HG03442 (cell line): Measurements from ENCODE around the gene STX19.

ENCODE experiments used
- ATAC-seq: cut with Tn5 transposase; IDR thresholded peaks from one replicate; pipeline ENCODE4 v1.9.1; 2021; ENCODE audit warnings: mild to moderate bottlenecking, moderate library complexity; ENCODE audit not compliant: unreplicated experiment

The STX19 gene

DNA sequence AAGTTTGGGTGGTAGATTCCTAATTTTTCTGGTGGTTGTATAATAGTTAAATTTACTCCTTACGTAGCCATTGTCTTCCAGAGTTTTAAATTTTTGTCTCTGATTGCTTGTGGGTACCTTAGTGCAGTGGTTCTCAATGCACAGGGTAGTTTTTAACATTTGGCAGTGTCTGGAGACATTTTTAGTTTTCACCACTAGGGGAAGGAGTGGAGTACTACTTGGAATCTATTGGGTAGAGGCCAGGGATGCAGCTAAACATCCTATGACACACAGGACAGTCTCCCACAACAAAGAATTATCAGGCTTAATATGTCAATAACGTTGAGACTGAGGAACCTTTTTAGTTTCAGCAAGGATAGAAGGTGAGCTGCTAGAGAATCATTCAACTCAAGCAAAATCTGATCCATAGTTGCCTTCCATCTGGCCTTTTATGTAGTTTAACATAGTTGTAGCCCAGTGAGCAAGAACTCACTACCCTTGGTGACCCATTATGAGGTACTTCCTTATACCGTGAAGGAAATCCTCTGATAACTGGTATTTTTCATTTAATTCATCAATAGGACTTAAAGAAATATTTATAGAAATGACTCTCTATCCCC, 8.6 kb upstream of the STX19 start:
- ATAC-seq: peak; percentile 78

DNA sequence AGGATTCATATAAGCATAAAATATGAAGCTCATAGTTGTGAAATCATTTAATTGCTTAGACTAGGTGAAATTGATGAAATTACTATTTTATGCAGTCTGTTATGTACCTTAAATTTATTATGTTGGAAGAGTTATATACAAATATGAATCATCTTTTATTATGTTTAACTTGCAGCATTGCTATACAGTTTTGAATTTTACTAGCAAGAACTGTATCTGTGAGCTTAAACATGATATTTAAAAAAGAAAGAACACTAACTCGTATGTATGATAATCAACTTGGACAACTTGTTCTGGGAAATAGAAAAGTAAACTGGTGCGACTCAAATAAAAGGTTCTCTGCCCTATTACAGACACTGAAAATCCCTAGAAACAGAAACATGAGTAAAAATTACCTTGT, 1.8 kb downstream of the STX19 start:
- ATAC-seq: no peak

DNA sequence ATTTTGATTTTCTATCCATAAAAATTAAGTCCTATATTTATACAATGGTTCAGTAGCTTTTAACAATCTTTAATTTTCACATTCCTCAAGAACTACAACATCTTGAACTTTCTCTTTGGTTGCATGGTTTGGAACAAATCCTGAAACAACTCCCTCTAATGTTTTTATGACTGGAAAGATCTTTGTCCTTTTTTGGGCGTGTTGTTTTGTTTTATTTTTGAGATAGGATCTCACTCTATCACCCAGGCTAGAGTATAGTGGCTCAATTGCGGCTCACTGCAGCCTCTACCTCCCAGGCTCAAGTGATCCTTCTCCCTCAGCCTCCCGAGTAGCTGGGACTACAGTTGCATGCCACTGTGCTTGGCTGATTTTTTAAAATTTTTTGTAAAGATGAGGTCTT, 4.0 kb downstream of the STX19 start:
- no peak for ATAC-seq

DNA sequence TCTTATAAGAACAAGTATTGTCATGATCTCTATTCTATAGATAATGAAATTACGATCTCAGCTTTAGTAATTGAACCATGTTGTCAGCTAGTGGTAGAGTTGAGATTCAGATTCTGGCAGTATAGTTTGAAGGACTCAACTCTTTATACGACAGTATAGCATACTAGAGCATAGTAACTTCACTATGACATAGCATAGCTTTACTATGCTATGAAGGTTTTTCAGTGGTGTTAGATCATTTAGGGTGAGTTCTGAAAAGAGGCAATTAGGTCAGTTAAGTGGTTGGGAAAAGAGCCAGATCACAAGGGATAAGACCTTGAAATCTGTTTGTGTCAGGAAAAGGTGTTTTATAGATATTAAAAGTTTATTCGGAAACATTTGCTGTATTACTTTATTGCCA, 8.1 kb downstream of the STX19 start:
- ATAC-seq: no peak

DNA sequence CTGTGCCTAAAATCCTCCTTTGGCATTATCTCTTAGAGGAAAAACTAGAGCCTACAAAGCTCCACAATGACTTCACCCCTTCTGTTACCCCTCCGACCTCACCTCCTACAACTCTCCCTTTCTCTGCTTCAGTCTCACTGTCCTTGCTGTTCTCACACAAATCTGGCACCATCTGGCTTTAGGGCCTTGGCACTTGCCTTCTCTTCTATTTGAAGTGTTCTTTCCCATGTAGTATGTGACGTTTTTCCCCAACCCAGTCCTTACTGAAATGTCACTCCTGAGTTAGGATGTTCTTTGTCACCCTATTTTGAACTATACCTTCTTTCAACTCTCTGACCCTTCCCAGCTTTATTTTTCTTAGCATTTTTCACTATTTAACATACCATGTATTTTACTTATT, 8.7 kb downstream of the STX19 start:
- ATAC-seq: no peak

DNA sequence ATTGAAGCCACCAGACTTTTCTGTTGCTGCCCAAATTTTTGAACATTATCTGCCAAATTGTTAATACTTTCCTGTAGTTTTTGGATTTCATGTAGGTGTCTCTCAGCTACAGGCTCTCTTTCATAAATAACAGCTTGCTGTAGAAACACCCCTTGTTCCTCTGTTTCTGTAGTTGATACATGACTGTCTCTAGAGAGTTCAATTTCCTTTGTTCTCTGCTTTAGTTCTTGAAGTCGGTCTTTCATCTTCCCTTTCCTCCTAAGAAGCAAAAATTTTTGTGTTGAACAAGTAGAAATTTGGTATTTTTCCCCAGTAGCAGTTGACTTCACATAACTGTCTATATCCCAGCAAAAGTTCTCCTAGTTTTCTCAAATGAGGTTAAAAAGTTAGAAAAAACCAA, 13.4 kb downstream of the STX19 start:
- no peak for ATAC-seq

DNA sequence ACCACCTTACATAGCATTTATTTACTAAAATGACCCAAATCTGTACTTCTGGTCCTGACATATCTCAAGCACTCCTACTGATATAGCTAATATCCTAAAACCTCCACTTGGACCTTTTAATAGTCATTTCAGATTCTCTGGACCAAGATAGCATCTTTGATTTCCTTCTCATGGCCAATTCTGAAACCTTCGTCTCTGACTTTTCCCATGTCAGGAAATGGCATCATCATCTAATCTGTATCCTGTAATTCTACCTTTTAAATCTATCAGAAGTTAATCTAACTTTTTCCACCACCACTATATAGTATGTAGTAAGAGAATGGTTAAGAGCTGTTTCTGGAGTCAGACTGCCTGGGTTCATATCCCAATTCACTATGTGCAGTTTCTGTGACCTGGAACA, 16.2 kb downstream of the STX19 start:
- ATAC-seq: no peak

DNA sequence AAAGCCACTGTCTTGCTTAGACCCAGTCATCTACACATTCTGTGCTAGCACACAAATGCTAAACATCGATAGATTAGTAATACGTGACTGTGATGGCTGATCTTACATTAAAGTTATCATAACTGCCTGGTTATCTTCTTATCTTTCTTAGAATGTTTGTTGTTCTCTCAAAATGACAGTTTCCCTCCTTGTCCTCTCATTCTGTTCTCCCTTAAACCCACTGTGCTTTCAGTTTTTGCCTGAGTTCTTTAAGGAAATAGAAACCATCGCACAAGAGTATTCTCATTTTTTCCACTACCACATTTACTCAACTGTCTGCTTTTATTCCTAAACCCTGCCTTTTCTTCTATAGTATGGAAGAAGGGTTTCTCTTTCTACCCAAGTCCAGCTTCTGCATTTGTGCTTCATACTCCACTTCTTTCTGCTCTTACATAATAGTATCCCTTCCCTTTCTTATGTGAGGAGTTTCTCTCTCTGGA, 17.1 kb downstream of the STX19 start:
- no peak for ATAC-seq

DNA sequence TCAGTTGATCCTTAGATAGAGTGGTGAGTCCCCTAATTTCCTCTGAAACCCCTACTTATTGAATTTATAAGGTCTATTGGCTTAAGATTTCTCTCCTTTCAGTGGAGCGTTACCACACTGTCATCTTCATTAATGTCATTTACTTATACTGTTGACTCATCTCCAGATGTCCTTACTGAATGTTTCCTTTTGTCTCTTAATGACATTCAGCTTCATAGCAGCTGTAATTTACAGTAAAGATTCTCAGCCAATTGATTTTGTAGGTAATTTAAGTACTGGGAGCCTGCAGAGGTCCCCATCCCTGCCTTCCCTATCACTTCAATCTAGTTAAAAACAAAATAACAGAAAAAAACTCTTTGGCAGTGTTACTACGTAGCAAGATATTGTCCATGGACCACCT, 18.8 kb downstream of the STX19 start:
- ATAC-seq: no peak

DNA sequence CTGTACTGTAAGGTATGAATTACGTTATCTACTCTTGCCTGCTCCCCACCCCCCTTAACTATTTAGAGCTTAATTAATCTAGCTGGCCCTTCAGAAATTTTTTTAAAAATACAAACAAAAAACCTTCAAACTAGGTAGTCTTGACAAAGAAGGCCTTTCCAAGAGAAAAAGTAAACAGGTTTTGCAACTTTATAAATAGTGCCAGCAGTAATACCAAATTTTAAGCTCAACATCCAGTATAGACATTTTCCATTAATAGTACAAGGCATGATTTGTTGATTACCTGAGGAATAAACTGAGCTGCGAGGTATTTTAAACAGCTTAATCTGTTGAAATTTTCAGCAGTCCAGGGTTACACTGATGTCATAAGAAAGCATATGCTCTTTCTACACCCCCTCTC, 20.1 kb downstream of the STX19 start:
- ATAC-seq: no peak

DNA sequence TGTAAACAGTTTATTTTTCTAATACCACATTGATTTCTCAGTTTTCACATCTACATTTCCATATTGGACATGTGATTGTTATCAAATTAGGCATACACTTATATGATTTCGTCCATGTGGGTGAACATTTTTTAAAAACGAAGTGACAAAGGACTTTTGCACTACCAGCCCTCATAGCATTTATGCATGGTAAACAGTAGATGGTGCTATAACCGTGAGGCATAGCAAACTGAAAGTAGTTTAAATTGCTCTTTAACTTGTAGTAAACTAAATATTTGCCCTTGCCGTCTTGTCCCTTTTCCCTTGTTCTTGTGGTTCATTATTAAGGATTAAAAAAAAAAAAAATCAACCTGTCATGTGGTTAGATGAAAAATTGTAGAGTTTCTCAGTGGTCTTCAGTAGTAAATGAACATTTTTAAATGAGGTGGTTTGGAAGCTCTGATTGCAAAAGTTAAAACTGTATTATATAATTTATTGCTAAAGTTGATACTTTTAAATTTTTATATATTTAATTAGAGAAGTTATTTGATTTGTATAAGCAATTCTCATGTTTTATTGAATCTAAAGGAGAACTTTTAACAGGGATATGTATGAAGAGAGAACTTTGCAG, 24.0 kb downstream of the STX19 start:
- peak; percentile 92 for ATAC-seq

DNA sequence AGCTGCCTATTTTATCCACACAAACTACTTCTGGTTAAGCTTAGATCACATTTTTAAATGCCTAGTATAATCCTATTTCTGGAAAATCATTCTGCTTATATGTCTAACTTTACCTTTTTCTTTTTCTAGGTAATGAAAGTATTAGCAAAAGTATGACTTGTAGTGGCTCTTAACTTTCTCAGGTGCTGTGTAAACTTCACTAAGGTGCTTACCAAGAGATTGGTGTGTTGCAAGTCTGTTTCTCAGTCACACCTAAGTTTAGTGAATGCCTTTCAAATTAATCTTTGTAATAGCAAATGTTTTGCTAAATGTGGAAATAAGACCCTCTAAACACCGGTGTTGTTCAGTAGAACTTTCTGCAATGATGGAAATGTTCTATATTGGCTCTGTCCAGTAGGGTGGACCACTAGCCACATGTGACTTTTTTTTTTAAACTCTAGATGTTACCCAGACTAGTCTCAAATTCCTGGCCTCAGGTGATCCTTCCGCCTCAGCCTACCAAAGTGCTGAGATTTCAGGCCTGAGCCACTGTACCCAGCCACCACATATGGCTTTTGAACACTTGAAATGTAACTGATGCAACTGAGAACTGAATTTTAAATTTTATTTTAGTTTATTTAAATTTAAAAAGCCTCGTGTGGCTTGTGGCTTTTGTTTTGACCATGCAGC, 26.4 kb downstream of the STX19 start:
- no peak for ATAC-seq

DNA sequence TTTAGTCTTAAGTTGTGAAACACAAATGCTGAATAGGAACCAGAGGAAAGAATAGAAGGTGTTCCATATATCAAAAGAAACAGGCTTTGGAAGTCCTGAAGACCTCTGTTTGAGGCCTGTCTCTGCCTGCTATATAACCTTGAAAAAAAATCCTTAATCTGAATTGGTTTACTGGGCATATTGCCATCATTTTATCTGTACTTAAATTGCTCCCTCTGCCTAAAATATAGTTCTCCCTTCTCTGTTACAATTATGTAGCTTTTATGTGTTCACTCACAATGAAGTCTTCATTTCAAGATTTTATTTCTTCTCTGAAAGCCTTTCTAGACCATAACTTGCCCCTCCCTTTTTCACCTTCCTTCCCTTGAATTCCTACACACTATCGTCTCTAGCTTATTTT, 27.2 kb downstream of the STX19 start:
- ATAC-seq: no peak

DNA sequence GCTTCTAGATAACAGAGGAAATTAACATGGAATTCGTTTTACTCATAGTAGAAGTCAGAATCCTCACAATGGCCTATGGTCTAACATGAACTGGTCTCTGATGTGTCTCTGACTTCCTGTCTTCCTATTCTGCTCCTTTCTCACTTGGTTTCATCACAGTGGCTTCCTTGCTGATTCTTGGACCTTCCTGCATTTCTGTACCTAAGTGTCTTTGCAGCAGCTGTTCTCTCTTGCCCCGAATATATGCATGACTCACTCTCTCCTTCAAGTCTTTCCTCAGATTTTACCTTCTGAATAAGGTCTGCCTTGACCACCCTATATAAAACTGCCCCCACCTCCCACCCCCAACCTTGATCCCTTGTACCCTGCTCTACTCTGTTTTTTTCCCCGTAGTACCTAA, 34.3 kb downstream of the STX19 start:
- no peak for ATAC-seq

DNA sequence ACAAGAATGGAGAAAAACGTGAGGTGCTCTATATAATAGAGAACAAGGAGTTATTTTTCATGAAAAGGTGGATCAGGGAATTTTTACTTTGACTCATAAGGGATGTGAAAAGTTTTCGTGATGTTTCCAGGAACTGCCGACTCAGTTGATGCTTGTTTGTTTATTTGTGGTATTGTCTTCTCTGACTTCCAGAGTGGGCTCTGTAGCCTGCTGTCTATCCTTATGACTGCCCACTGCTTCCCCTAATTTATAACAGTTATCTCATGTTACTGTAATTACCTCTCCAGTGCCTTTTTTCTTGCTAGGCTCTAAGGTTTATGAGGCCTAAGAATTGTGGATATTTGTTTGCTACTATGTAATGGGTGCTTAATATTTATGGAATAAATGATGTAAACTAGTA, 36.2 kb downstream of the STX19 start:
- ATAC-seq: no peak

DNA sequence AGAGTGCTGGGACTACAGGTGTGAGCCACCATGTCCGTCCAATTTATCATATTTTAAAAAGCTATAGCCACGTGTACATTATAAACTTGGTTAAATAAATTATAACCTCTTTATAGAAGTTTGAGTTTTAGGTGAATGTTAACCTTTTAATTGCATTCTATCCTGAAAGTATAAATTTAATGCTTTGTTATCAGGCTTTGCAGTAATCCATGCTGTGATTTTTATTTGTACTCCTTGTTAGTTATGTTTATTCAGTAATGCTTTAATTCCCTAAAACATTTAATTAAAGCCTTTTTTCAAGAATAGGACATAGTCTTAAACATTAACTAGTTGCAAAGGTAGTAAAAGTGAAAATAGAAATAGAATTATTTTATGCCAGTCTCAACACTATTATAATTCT, 36.8 kb downstream of the STX19 start:
- ATAC-seq: no peak

DNA sequence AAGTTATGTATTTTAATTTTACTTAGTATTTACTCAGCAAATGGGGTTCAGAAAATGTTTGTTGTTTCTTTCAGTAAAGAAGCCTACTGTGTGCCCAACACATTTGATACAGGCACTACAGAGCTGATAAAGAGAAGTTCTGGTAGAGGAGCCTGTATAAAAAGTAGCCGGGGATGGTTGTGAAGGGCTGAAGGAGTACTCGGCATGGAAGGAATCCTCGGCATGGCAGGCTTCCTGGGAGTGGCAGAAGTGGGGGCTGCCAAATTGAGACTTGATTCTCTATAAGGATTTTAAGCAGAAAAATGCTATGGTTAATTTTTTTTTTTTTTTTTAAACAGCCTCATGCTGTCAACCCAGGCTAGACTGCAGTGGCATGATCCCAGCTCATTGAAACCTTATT, 39.2 kb downstream of the STX19 start:
- ATAC-seq: no peak

DNA sequence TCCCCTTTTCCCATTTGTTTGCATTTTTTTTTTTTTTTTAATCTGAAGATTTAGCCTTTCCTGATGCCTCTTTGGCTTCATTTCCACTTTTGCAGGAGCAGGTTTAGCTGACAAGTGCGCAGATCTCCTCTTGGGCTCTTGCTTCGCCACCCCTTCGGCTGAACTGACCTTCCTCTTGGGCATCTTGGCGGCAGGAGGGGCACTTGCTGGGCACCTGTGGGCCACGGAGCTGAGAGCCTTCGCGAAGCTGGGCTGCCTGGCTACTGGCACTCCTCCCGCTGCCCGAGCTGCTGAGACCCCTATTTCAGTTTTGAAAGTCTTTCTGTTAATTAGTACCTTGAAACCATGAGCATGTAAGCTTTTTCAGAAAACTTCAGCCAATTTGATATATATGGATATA, 39.6 kb downstream of the STX19 start:
- ATAC-seq: no peak

DNA sequence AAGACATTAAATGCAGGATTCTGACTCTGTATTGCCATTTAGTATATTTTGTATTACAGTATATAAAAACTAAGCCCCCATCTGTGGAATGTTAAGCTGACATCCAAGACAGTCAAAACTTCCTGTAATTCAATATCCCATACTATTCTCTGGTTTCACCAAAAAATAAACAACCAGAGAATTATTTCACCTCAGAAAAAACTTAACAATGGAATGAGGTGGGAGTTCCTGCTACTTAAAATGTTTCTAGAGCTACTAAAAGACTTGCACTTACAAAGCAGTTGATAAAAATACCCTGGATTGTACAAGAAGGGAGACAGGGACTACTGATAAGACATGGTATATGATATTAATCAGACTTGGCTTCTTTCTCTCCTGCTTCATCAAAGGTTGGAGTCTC, 40.1 kb downstream of the STX19 start:
- ATAC-seq: no peak

DNA sequence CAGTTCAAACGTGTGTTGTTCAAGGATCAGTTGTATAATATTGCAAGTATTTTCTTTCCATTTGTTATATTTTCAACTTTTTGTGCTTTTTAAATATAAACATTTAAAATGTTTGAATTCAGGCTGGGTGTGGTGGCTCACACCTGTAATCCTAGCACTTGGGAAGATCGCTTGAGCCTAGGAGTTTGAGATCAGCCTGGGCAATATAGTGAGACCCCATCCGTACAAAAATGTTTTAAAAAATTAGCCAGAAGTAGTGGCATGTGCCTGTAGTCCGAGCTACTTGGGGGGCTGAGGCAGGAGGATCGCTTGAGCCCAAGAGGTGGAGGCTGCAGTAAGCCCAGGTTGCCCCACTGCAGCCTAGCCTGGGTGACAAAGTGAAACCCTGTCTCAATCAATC, 43.8 kb downstream of the STX19 start:
- no peak for ATAC-seq

DNA sequence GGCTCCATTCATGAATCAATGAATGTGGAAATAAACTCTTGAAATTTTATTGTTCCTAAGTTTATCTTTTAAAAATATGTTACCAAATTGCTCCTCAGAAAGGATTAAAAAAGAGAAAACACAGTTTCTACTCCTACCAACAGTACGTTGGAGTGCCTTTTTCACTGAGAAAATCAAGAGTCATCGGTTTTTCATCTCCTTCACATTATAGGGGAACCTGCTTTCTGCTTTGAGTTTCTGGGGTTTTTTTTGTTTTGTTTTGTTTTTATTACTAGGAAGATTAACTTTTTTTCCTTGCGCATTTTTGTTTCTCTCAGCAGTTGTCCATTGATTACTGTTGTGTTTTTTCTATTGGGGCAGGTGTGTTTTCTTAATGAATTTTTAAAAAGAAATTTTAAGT, 45.0 kb downstream of the STX19 start:
- no peak for ATAC-seq

DNA sequence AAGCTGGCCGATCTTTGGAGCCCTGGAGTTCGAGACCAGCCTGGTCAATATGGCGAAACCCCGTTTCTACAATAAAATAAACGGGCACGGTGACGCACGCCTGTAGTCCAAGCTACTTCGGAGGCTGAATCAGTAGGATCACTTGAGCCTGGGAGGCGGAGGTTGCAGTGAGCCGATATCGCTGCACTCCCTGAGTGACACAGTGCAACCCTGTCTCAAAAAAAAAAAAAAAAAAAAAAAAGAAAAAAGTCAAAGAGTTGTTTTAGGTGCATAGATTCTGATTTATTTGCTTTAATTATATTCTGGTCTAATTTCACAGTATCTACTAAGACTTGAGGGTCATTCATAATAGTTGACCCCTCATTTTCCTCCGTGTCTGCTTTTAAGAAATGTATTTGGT, 46.7 kb downstream of the STX19 start:
- ATAC-seq: no peak
